Thoracic aorta (tissue), 2 donors: ENCODE results near the gene CACNA1G. TPM values are rescaled to one million over a fixed set of nuclear protein-coding genes. Genes with fewer than 3 reads are reported as not detected.

Experiments
- ATAC-seq: fragments of 150-250 bp; one replicate; pipeline ENCODE4 v1.8.0; 2017; ENCODE audit warnings: low read depth; ENCODE audit not compliant: insufficient number of reproducible peaks, low FRiP score
- DNase-seq: peaks from one replicate; pipeline ENCODE4 v3.0.0-alpha.2; 2020; ENCODE audit warnings: low spot score
- H3K27ac ChIP-seq, 2 donors: fragments of 200-600 bp; sonication (generic); 1 replicate in 1 of 2; 2 replicates in 1 of 2; pipeline ENCODE4 v1.5.1; 2016; ENCODE audit warnings: mild to moderate bottlenecking in 2 of 2, moderate library complexity in 2 of 2
- H3K27me3 ChIP-seq: fragments of 200-600 bp; sonication (generic); replicated peaks from 2 replicates; pipeline ENCODE4 v1.6.0; 2016; ENCODE audit warnings: mild to moderate bottlenecking; ENCODE audit not compliant: insufficient read depth
- H3K36me3 ChIP-seq: fragments of 200-600 bp; sonication (generic); one replicate; pipeline ENCODE4 v1.5.1; 2016
- H3K4me1 ChIP-seq, 2 donors: fragments of 200-600 bp; sonication (generic); 1 replicate in 1 of 2; 2 replicates in 1 of 2; pipeline versions ENCODE4 v1.5.1 to v1.6.0; 2016; ENCODE audit warnings: low read depth in 2 of 2, mild to moderate bottlenecking in 1 of 2; ENCODE audit not compliant: control insufficient read depth in 1 of 2
- H3K4me3 ChIP-seq: fragments of 200-600 bp; sonication (generic); 2 replicates; pipeline ENCODE4 v1.5.1; 2016; ENCODE audit warnings: mild to moderate bottlenecking
- H3K9me3 ChIP-seq: fragments of 200-600 bp; sonication (generic); 2 replicates; pipeline ENCODE4 v1.5.1; 2016
- total RNA-seq, 2 donors: library from RNA; depleted of rRNA; stranded (reverse); fragments of >200 nt; gene quantifications; one replicate each; pipeline versions ENCODE4 v1.1.0 to v1.2.3, GENCODE V29; 2016
- TF ChIP-seq, protein P1 (sequence below): fragments of 200-600 bp; sonication (generic); IDR thresholded peaks from one replicate; pipeline ENCODE4 v1.5.1; 2019; ENCODE audit warnings: antibody characterized with exemption

The CACNA1G gene
- total RNA-seq, 2 donors from 2014 or later, result 0.27 to 2.3 TPM

DNA sequence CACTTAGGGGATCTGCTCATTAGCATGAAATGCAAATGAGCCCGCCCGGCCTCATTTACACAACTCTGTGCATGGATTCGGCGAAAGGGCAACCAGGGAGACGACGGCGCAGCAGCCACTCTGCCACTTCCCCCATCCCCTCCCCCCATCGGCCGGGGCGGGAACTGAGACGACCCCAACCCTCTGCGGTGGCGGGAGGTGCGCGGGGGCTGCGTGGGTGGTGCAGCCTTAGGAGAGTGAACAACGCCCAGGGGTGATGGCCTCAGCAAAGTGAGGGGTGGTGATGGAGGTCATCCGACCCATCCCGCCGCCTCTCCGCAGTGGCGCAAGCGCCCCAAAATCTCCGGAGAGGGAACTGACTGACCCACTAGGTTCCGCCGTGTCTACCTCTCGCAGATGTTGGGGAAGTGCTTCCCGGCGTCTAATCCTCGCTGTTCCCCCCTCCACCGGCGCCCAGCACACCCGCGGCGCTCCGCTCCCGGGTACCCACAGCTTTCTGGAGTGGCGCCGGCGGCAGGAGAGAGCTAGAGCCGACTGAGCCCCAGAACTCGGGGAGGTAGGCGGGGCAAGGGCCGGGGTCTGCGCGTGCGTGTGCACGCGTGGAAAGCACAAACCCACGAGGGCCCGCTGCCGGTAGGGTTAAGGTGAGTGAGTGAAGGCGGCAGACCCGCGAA is 1.4 kb upstream of the CACNA1G start:
- Histone ChIP-seq H3K4me1 (peaks cover 27 to 35% of the 10 kb centered on the region in 2 donors), H3K4me3 (peak overlapping the region; percentile 75), H3K27me3 (peaks cover 5% of the 10 kb centered on the region), H3K27ac (no peak overlapping the region), H3K9me3 (no peaks in the 10 kb centered on the region), H3K36me3 (peaks cover 12% of the 10 kb centered on the region)
- ATAC-seq (no peak), DNase-seq (no peak)
- TF ChIP-seq, protein P1, sequence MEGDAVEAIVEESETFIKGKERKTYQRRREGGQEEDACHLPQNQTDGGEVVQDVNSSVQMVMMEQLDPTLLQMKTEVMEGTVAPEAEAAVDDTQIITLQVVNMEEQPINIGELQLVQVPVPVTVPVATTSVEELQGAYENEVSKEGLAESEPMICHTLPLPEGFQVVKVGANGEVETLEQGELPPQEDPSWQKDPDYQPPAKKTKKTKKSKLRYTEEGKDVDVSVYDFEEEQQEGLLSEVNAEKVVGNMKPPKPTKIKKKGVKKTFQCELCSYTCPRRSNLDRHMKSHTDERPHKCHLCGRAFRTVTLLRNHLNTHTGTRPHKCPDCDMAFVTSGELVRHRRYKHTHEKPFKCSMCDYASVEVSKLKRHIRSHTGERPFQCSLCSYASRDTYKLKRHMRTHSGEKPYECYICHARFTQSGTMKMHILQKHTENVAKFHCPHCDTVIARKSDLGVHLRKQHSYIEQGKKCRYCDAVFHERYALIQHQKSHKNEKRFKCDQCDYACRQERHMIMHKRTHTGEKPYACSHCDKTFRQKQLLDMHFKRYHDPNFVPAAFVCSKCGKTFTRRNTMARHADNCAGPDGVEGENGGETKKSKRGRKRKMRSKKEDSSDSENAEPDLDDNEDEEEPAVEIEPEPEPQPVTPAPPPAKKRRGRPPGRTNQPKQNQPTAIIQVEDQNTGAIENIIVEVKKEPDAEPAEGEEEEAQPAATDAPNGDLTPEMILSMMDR, result no peak

GRCh38 chr17:50559674-50560184 is 786 bp upstream of the CACNA1G start:
- H3K9me3 ChIP-seq, result no peaks in the 10 kb centered on the region
- DNase-seq, result peak; percentile 38
- H3K4me1 ChIP-seq, result peaks cover 27 to 39% of the 10 kb centered on the region in 2 donors
- peaks cover 12% of the 10 kb centered on the region for H3K36me3 ChIP-seq
- no peak for ATAC-seq
- no peak overlapping the region for H3K27ac ChIP-seq
- TF ChIP-seq, protein P1, result no peak
- H3K4me3 ChIP-seq, result peak overlapping the region; percentile 75
- peaks cover 5% of the 10 kb centered on the region for H3K27me3 ChIP-seq

DNA sequence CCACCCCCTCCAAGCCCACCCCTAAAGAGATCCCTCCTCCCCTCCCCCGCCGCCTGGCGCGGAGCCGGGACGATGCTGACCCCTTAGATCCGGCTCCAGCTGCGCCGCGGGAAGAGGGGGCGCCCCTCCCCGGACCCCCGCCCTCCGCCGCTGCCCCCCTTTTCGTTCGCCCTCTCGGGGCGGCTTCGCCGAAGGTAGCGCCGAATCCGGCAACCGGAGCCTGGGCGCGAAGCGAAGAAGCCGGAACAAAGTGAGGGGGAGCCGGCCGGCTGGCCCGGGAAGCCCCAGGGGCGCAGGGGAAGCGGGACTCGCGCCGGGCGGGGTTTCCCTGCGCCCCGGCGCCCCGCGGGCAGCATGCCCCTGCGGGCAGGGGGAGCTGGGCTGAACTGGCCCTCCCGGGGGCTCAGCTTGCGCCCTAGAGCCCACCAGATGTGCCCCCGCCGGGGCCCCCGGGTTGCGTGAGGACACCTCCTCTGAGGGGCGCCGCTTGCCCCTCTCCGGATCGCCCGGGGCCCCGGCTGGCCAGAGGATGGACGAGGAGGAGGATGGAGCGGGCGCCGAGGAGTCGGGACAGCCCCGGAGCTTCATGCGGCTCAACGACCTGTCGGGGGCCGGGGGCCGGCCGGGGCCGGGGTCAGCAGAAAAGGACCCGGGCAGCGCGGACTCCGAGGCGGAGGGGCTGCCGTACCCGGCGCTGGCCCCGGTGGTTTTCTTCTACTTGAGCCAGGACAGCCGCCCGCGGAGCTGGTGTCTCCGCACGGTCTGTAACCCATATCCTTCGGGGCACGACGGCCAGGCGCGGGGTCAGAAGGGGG is 623 bp downstream of the CACNA1G start:
- no peak for ATAC-seq
- Histone ChIP-seq H3K27me3 (peaks cover 5% of the 10 kb centered on the region), H3K36me3 (no peaks in the 10 kb centered on the region), H3K27ac (no peak overlapping the region), H3K4me3 (peak overlapping the region; percentile 75), H3K9me3 (no peaks in the 10 kb centered on the region), H3K4me1 (peaks cover 27 to 50% of the 10 kb centered on the region in 2 donors)
- no peak for DNase-seq
- TF ChIP-seq, protein P1, result no peak

DNA sequence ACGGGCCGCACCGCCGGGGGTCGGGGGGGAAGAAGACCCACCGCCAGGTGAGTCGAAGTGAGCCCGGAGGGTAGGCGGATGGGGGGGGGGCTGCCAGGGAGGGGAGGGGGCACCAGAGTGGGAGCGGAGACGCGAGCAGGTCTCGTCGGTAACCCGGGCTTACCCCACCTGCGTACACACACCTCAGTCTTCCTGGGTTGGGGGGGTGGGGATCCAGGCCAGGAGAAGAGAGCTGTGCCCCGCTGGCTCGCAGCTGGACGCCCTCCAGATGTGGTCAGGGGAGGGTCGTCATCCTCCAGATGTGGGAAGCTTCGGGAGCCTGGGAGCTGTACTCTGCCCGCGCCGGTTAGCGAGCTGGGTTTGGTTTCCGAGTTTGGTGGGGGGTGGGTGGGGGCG is 1.2 kb downstream of the CACNA1G start:
- H3K27ac ChIP-seq, result no peak overlapping the region
- peaks cover 5% of the 10 kb centered on the region for H3K27me3 ChIP-seq
- H3K36me3 ChIP-seq, result no peaks in the 10 kb centered on the region
- H3K9me3 ChIP-seq, result no peaks in the 10 kb centered on the region
- peaks cover 27 to 50% of the 10 kb centered on the region in 2 donors for H3K4me1 ChIP-seq
- TF ChIP-seq, protein P1, result no peak
- peak overlapping the region; percentile 75 for H3K4me3 ChIP-seq
- ATAC-seq (no peak), DNase-seq (no peak)
